Measurements from ENCODE around the gene E2F6. TPM values are rescaled to one million over a fixed set of nuclear protein-coding genes. Genes with fewer than 3 reads are reported as not detected.
A peak's percentile ranks its signal among the peaks of the same experiment; 100 is the strongest.

E2F6 gene
- total and polyA plus RNA-seq, 9 of the 15 experiments (the other 6 are each of a cell fraction or from before 2014, with no cell fraction given), result 13.6 to 33.9 (median 26.1) TPM

GRCh38 chr2:11411768-11412448, 54.1 kb downstream of the E2F6 start (continued):
- no peak for TF ChIP-seq MBD1 (CRISPR knock-in tag; IDR thresholded peaks at IDR 0.05)
- no peak for TF ChIP-seq MXI1 (IDR thresholded peaks at IDR 0.05; ENCODE audit: low read depth, low read length)
- peak; percentile 83 to 90 for TF ChIP-seq RAD21 (CRISPR knock-in tag; conservative IDR thresholded peaks at IDR 0.05 in 1 of 2, IDR thresholded peaks at IDR 0.05 in 1 of 2)
- TF ChIP-seq SAFB (IDR thresholded peaks at IDR 0.05; ENCODE audit: borderline replicate concordance, low read depth, low read length), result no peak
- TF ChIP-seq U2AF1 (optimal IDR thresholded peaks at IDR 0.05; ENCODE audit: low read depth, low read length), result no peak
- no peak for TF ChIP-seq ZHX1 (conservative IDR thresholded peaks at IDR 0.05; ENCODE audit: low read length)
- peak; percentile 63; the same call in 1 of the 2 replicates for TF ChIP-seq TEAD4 (IDR thresholded peaks at IDR 0.05; ENCODE audit: low read length)
- TF ChIP-seq TEAD4 (CRISPR knock-in tag; IDR thresholded peaks at IDR 0.05; ENCODE audit: borderline replicate concordance), result no peak
- no peak for TF ChIP-seq RBM17 (IDR thresholded peaks at IDR 0.05; ENCODE audit: borderline replicate concordance, low read depth, low read length)
- peak; percentile 53 for TF ChIP-seq ARID1B (IDR thresholded peaks at IDR 0.05)
- no peak for TF ChIP-seq USF2 (CRISPR knock-in tag; IDR thresholded peaks at IDR 0.05)
- no peak for TF ChIP-seq PPARD (CRISPR knock-in tag; IDR thresholded peaks at IDR 0.05)
- no peak for TF ChIP-seq ZBTB1 (CRISPR knock-in tag; IDR thresholded peaks at IDR 0.05; ENCODE audit: borderline replicate concordance, low read depth)
- TF ChIP-seq CBX3 (IDR thresholded peaks at IDR 0.05; ENCODE audit: borderline replicate concordance in 1 of 2, low read length in 2 of 2), result no peak
- no peak for TF ChIP-seq SMAD1 (IDR thresholded peaks at IDR 0.05; ENCODE audit: low read depth, low read length, partially characterized antibody)
- TF ChIP-seq NCOR1 (IDR thresholded peaks at IDR 0.05), result no peak
- TF ChIP-seq ETS2 (tag; IDR thresholded peaks at IDR 0.05; ENCODE audit: borderline replicate concordance, poor library complexity, severe bottlenecking), result no peak
- TF ChIP-seq USF1 (CRISPR knock-in tag; IDR thresholded peaks at IDR 0.05), result no peak
- no peak for TF ChIP-seq ZNF124 (CRISPR knock-in tag; IDR thresholded peaks at IDR 0.05)

Measured in K562 (cell line).